Measurements from ENCODE around the gene BST1. TPM values are rescaled to one million over a fixed set of nuclear protein-coding genes. Genes with fewer than 3 reads are reported as not detected.

The BST1 gene
- total RNA-seq, 1 experiment from 2014 or later: 0.31 TPM

DNA sequence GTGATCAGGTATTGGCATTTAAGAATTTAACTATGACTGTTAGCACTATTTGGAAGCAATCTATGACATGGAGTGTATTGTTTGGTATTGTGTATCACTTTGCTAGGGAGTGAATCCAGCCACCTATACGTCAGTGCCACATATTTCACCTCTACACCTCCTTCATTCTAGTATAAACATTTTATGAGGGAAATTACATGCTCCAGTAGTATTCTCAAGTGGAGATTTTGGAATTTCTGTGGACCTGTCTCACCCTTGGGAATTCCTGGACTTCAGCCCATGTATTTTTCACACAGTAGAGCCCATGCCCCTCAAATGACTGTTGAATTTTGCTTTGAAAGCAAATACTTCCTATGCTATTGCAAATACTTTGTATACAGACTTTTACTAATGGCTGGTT lies 11.3 kb downstream of the BST1 start:
- POLR2A ChIA-PET (ENCODE audit: unreplicated experiment): no interaction called here
- no peaks in the 10 kb centered on the region for H4K20me1 ChIP-seq (ENCODE audit: insufficient read depth)
- no peaks in the 10 kb centered on the region for H3K79me2 ChIP-seq (ENCODE audit: low read depth)
- no peaks in the 10 kb centered on the region for H3F3A ChIP-seq (ENCODE audit: insufficient read depth, low read depth)
- intact Hi-C loops (cut with micrococcal nuclease; ENCODE audit: unreplicated experiment): no loop called here
- no TSS peak for BruUV-seq (replicated peaks)
- H3K9me2 ChIP-seq (ENCODE audit: insufficient read depth): no peaks in the 10 kb centered on the region
- DNase-seq: no peak
- H3K9me3 ChIP-seq (ENCODE audit: insufficient read depth, low read depth): no peaks in the 10 kb centered on the region
- H3K27ac ChIP-seq: no peak overlapping the region
- H3K4me3 ChIP-seq: no peak overlapping the region
- TF ChIP-seq, protein P1, sequence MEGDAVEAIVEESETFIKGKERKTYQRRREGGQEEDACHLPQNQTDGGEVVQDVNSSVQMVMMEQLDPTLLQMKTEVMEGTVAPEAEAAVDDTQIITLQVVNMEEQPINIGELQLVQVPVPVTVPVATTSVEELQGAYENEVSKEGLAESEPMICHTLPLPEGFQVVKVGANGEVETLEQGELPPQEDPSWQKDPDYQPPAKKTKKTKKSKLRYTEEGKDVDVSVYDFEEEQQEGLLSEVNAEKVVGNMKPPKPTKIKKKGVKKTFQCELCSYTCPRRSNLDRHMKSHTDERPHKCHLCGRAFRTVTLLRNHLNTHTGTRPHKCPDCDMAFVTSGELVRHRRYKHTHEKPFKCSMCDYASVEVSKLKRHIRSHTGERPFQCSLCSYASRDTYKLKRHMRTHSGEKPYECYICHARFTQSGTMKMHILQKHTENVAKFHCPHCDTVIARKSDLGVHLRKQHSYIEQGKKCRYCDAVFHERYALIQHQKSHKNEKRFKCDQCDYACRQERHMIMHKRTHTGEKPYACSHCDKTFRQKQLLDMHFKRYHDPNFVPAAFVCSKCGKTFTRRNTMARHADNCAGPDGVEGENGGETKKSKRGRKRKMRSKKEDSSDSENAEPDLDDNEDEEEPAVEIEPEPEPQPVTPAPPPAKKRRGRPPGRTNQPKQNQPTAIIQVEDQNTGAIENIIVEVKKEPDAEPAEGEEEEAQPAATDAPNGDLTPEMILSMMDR (conservative IDR thresholded peaks at IDR 0.05): no peak
- TF ChIP-seq EZH2 (IDR thresholded peaks at IDR 0.05; ENCODE audit: low read depth): no peak
- no peaks in the 10 kb centered on the region for H3K27me3 ChIP-seq (ENCODE audit: insufficient read depth, low read depth)
- no peaks in the 10 kb centered on the region for H3K36me3 ChIP-seq (ENCODE audit: low read depth)
- no peaks in the 10 kb centered on the region for H3K4me1 ChIP-seq (replicated peaks; ENCODE audit: insufficient read depth)
- H2AFZ ChIP-seq: no peak overlapping the region
- CTCF ChIA-PET: no interaction called here
- no peak overlapping the region for H3K4me2 ChIP-seq

DNA sequence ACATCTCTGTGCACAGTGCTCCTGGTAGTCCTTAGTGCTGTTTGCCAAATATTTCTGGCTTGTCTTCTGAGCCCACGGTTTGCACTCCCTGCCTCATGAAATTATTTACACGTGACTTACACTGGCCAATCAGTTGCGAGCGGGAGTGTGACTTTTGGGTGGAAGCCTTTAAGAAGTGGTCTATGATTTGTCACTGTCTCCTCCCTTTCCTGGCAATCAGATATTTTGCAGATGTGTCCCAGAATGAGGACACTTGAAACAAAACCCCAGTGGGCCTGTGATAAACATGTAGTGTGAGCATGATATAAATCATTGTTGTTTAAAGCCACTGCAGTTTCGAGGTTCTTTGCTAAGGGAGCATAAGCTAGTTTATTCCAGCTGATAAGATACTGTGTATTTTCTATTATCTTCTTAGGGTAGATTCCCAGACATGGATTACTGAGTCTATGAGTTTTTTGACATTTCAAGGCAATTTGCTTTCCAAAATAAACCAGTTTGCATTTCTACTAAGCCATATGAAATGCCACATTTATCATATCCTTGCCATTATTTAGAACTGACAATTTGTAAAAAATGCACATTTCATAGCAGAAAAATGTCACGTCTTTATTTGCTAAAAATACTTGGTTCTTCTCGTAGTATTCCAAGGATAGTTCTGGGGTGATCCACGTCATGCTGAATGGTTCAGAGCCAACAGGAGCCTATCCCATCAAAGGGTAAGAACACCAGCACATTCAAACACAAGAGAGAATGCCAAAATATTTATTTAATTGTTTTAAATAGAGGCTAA lies 12.0 kb downstream of the BST1 start:
- ChIA-PET CTCF (no interaction called here), POLR2A (ENCODE audit: unreplicated experiment) (no interaction called here)
- Histone ChIP-seq H3K36me3 (ENCODE audit: low read depth) (no peaks in the 10 kb centered on the region), H3K9me2 (ENCODE audit: insufficient read depth) (no peaks in the 10 kb centered on the region), H2AFZ (no peak overlapping the region), H3K79me2 (ENCODE audit: low read depth) (no peaks in the 10 kb centered on the region), H3K27ac (no peak overlapping the region), H4K20me1 (ENCODE audit: insufficient read depth) (no peaks in the 10 kb centered on the region), H3K9me3 (ENCODE audit: insufficient read depth, low read depth) (no peaks in the 10 kb centered on the region), H3K4me2 (no peak overlapping the region), H3K4me3 (no peak overlapping the region), H3K4me1 (replicated peaks; ENCODE audit: insufficient read depth) (no peaks in the 10 kb centered on the region), H3K27me3 (ENCODE audit: insufficient read depth, low read depth) (no peaks in the 10 kb centered on the region), H3F3A (ENCODE audit: insufficient read depth, low read depth) (no peaks in the 10 kb centered on the region)
- intact Hi-C loops (cut with micrococcal nuclease; ENCODE audit: unreplicated experiment): no loop called here
- no TSS peak for BruUV-seq (replicated peaks)
- no peak for DNase-seq
- TF ChIP-seq, protein P1 (conservative IDR thresholded peaks at IDR 0.05): no peak
- TF ChIP-seq EZH2 (IDR thresholded peaks at IDR 0.05; ENCODE audit: low read depth): no peak

DNA sequence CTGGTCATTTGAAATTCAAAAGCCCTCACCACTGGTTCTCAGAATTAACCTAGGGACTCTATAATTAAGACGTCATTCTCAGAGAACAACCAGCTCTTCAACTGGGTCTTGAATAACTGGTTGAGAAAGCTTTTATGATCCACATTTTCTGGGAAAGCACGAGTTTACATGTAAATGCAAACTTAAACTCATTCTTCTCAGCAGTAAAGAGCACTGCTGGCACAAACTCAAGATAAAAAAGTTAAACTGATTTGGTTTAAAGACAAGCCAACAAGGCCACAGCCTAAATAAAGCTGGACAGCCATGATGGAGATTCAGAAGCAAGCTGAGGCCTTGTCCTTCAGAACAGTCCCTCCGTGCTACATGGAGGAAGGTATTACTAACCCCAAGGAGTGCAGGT lies 13.2 kb downstream of the BST1 start:
- H3K4me1 ChIP-seq (replicated peaks; ENCODE audit: insufficient read depth): no peaks in the 10 kb centered on the region
- H2AFZ ChIP-seq: no peak overlapping the region
- CTCF ChIA-PET: no interaction called here
- H3K27me3 ChIP-seq (ENCODE audit: insufficient read depth, low read depth): no peaks in the 10 kb centered on the region
- H3K4me2 ChIP-seq: no peak overlapping the region
- no peak overlapping the region for H3K4me3 ChIP-seq
- BruUV-seq (replicated peaks): no TSS peak
- H3K79me2 ChIP-seq (ENCODE audit: low read depth): no peaks in the 10 kb centered on the region
- H3K9me3 ChIP-seq (ENCODE audit: insufficient read depth, low read depth): no peaks in the 10 kb centered on the region
- no peaks in the 10 kb centered on the region for H3K36me3 ChIP-seq (ENCODE audit: low read depth)
- no peaks in the 10 kb centered on the region for H4K20me1 ChIP-seq (ENCODE audit: insufficient read depth)
- intact Hi-C loops (cut with micrococcal nuclease; ENCODE audit: unreplicated experiment): no loop called here
- DNase-seq: no peak
- no peak overlapping the region for H3K27ac ChIP-seq
- POLR2A ChIA-PET (ENCODE audit: unreplicated experiment): no interaction called here
- no peaks in the 10 kb centered on the region for H3F3A ChIP-seq (ENCODE audit: insufficient read depth, low read depth)
- no peaks in the 10 kb centered on the region for H3K9me2 ChIP-seq (ENCODE audit: insufficient read depth)
- TF ChIP-seq EZH2 (IDR thresholded peaks at IDR 0.05; ENCODE audit: low read depth): no peak
- TF ChIP-seq, protein P1 (conservative IDR thresholded peaks at IDR 0.05): no peak
